Testis (tissue), 3 donors: ENCODE results near the gene PTPRU. TPM values are rescaled to one million over a fixed set of nuclear protein-coding genes. Genes with fewer than 3 reads are reported as not detected.

Experiments
- DNase-seq: peaks from one replicate; pipeline ENCODE4 v3.0.0-alpha.2; 2019
- H3K27ac ChIP-seq, 2 donors: fragments of 200-600 bp; sonication (generic); one replicate each; pipeline ENCODE4 v1.5.1; 2019
- H3K27me3 ChIP-seq: fragments of 200-600 bp; sonication (generic); one replicate; pipeline ENCODE4 v1.5.1; 2019
- H3K36me3 ChIP-seq: fragments of 200-600 bp; sonication (generic); one replicate; pipeline ENCODE4 v1.5.1; 2017; ENCODE audit warnings: low read depth; ENCODE audit errors: missing control alignments
- H3K4me1 ChIP-seq: fragments of 200-600 bp; sonication (generic); one replicate; pipeline ENCODE4 v1.5.1; 2019
- H3K4me3 ChIP-seq, 2 donors: fragments of 200-600 bp; sonication (generic); one replicate each; pipeline ENCODE4 v1.5.1; 2017 to 2019
- H3K9me3 ChIP-seq: fragments of 200-600 bp; sonication (generic); one replicate; pipeline ENCODE4 v1.5.1; 2017
- POLR2A ChIP-seq: fragments of 450-650 bp; IDR thresholded peaks from one replicate; pipeline ENCODE4 v1.6.1; 2017; ENCODE audit warnings: antibody characterized with exemption, mild to moderate bottlenecking, moderate library complexity
- WGBS, 2 donors: methylation state at CpG; one replicate each; pipeline ENCODE4 v1.1.5; 2018; 5-methylcytosine and 5-hydroxymethylcytosine counted together
- intact Hi-C: fragments of 100-400 bp; cut with DNase I; formaldehyde crosslinking; loops from one replicate; pipeline ENCODE4 v1.15.1; 2023; ENCODE audit warnings: low total_unique reads
- polyA plus RNA-seq: library from polyadenylated mRNA; stranded (reverse); fragments of 350-450 nt; fragmentation: Illumina TruSeq; extraction: RNeasy Lipid Tissue Mini Kit (QIAGEN cat#74804); gene quantifications from one replicate; pipeline ENCODE4 v1.2.3, GENCODE V29; 2014; ENCODE audit warnings: low read depth, low replicate concordance; ENCODE audit not compliant: insufficient read depth
- total RNA-seq, 2 donors: library from RNA; depleted of rRNA; stranded (reverse); fragments of >200 nt; gene quantifications; one replicate each; pipeline ENCODE4 v1.2.3, GENCODE V29; 2016
- TF ChIP-seq, protein P1 (sequence below), 3 experiments: fragments of 450-650 bp in 2 of 3; fragments of 200-600 bp in 1 of 3; sonication (generic) in 1 of 3; IDR thresholded peaks; one replicate each; pipeline ENCODE4 v1.5.1; 2016 to 2019; ENCODE audit warnings: antibody characterized with exemption in 3 of 3, mild to moderate bottlenecking in 2 of 3, moderate library complexity in 1 of 3

The PTPRU gene
- total and polyA plus RNA-seq, 3 donors from 2014 or later = 13.3 to 39.1 (median 21.7) TPM

- 82 to 84% methylated on average over 3 to 6 of the region's 6 CpGs for WGBS, 2 donors
- H3K9me3 ChIP-seq = no peaks in the 10 kb centered on the region
Measured at GRCh38 chr1:29355375-29355774, 119.1 kb downstream of the PTPRU start.

DNA sequence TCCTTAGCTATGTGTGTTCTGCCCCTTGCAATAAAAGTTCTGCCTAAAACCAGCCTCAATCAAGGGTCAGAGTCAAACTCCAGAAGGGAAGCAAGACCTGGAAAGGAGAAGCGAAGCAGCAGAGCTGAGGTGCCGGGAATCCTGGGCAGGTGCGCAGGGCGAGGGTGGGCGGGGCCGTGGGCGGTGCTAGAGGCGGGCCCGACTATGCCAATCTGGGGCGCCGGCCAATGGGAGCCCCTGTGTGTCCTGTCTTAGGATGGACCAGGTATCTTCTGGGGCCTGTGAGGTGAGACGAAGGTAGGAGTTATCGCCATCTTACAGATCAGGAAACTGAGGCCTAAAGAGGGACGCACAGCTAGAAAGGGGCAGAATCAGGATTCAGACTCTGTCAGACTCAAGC lies 120.3 kb downstream of the PTPRU start:
- Histone ChIP-seq H3K9me3 (no peaks in the 10 kb centered on the region), H3K4me3 (no peak overlapping the region), H3K36me3 (no peaks in the 10 kb centered on the region), H3K27me3 (no peaks in the 10 kb centered on the region), H3K4me1 (no peaks in the 10 kb centered on the region), H3K27ac (no peak overlapping the region)
- WGBS, 2 donors = 57 to 63% methylated on average over 12 to 14 of the region's 14 CpGs
- peak; percentile 55 for DNase-seq
- intact Hi-C loops = no loop called here
- TF ChIP-seq, protein P1, sequence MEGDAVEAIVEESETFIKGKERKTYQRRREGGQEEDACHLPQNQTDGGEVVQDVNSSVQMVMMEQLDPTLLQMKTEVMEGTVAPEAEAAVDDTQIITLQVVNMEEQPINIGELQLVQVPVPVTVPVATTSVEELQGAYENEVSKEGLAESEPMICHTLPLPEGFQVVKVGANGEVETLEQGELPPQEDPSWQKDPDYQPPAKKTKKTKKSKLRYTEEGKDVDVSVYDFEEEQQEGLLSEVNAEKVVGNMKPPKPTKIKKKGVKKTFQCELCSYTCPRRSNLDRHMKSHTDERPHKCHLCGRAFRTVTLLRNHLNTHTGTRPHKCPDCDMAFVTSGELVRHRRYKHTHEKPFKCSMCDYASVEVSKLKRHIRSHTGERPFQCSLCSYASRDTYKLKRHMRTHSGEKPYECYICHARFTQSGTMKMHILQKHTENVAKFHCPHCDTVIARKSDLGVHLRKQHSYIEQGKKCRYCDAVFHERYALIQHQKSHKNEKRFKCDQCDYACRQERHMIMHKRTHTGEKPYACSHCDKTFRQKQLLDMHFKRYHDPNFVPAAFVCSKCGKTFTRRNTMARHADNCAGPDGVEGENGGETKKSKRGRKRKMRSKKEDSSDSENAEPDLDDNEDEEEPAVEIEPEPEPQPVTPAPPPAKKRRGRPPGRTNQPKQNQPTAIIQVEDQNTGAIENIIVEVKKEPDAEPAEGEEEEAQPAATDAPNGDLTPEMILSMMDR (IDR thresholded peaks at IDR 0.05) = no peak
- TF ChIP-seq POLR2A = no peak

More at GRCh38 chr1:29355375-29355774, 119.1 kb downstream of the PTPRU start:
- no peak overlapping the region for H3K27ac ChIP-seq
- intact Hi-C loops = no loop called here
- no peak overlapping the region for H3K4me3 ChIP-seq
- H3K27me3 ChIP-seq = no peaks in the 10 kb centered on the region
- no peak for TF ChIP-seq POLR2A
- TF ChIP-seq, protein P1 (IDR thresholded peaks at IDR 0.05) = no peak
- no peak for DNase-seq
- no peaks in the 10 kb centered on the region for H3K4me1 ChIP-seq
- H3K36me3 ChIP-seq = no peaks in the 10 kb centered on the region

DNA sequence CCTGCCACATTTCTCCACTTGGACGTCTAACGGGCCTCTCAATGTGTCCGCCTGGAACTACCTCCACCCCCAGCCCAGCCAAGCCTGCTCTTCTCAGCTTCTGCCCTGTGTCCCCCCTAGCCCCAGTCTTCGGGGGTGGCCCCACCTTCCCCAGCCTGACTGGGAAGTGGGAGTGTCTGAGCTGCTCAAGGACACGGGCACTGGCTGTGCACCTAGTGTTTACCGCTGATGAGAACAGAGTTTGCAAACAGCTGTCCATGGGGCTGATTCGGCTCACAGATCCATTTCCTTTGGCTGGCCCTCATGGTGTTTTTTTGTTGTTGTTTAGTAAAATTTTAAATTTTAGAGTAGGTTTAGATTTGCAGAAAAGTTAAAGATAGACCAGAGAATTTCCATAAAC lies 121.1 kb downstream of the PTPRU start:
- H3K4me1 ChIP-seq = no peaks in the 10 kb centered on the region
- H3K27ac ChIP-seq = no peak overlapping the region
- H3K27me3 ChIP-seq = no peaks in the 10 kb centered on the region
- H3K36me3 ChIP-seq = no peaks in the 10 kb centered on the region
- H3K4me3 ChIP-seq = no peak overlapping the region
- no peaks in the 10 kb centered on the region for H3K9me3 ChIP-seq
- no peak for DNase-seq
- TF ChIP-seq, protein P1 (IDR thresholded peaks at IDR 0.05) = no peak
- no peak for TF ChIP-seq POLR2A
- WGBS, 2 donors = 33 to 41% methylated on average over 7 of the region's 7 CpGs
- intact Hi-C loops = no loop called here

DNA sequence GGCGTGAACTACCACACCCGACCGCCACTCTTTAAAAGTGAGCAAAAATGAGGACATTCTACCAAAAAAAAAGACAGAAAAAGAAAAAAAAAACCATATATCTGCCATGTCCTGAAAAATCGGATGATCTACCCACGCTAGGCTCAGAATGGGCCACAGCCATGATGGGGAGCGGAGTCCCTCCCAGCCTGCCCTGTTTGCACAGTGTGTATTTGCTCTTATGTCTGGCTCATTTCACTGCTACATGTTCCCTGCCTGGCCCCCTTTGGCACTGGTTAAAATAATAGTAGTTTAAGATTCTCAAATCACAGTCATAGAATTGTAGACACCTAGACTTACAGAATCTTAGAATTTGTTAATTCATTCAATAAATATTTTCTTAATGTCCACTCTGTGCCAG lies 121.9 kb downstream of the PTPRU start:
- intact Hi-C loops = no loop called here
- H3K27ac ChIP-seq = no peak overlapping the region
- WGBS, 2 donors = 87 to 91% methylated on average over 6 of the region's 6 CpGs
- H3K36me3 ChIP-seq = no peaks in the 10 kb centered on the region
- TF ChIP-seq, protein P1 (IDR thresholded peaks at IDR 0.05) = no peak
- no peak for TF ChIP-seq POLR2A
- no peaks in the 10 kb centered on the region for H3K27me3 ChIP-seq
- H3K9me3 ChIP-seq = no peaks in the 10 kb centered on the region
- no peaks in the 10 kb centered on the region for H3K4me1 ChIP-seq
- DNase-seq = no peak
- H3K4me3 ChIP-seq = no peak overlapping the region

DNA sequence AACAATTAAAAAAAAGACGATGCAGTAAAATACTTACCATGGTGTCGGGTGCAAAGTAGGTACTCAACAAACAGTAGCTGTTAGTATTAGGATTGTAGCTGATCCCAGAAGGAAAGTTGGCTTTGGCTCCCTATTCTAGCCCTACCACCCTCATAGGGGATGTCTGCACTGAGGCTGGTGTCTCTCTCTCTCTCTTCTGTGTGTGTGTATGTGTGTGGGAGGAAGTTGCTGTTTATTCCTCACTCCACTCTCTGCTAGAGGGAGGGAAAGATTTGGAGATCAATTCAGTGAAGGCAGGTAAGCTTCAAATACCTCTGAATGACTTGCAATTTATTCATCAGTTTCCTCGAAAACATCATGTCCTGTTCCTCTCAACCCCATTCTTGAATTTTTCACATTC lies 124.4 kb downstream of the PTPRU start:
- Histone ChIP-seq H3K4me3 (no peak overlapping the region), H3K27me3 (no peaks in the 10 kb centered on the region), H3K9me3 (no peaks in the 10 kb centered on the region), H3K4me1 (no peaks in the 10 kb centered on the region), H3K36me3 (no peaks in the 10 kb centered on the region), H3K27ac (no peak overlapping the region)
- intact Hi-C loops = no loop called here
- TF ChIP-seq POLR2A = no peak
- TF ChIP-seq, protein P1 (IDR thresholded peaks at IDR 0.05) = no peak
- 92 to 93% methylated on average over 3 of the region's 3 CpGs for WGBS, 2 donors
- no peak for DNase-seq
